HUES48 (cell line): Measurements from ENCODE around the gene FBXO10.

Experiments
- H3K27ac ChIP-seq: one replicate; pipeline ENCODE4 v1.7.0; 2013; ENCODE audit warnings: low read depth, low read length, inconsistent platforms
- H3K27me3 ChIP-seq: 2 replicates; pipeline ENCODE4 v1.6.1; 2013; ENCODE audit warnings: mild to moderate bottlenecking, low read length; ENCODE audit not compliant: control insufficient read depth, insufficient read depth
- H3K36me3 ChIP-seq: 2 replicates; pipeline ENCODE4 v1.6.1; 2013; ENCODE audit warnings: low read length; ENCODE audit not compliant: control insufficient read depth, insufficient read depth
- H3K4me1 ChIP-seq: 2 replicates; pipeline ENCODE4 v1.6.1; 2013; ENCODE audit warnings: mild to moderate bottlenecking, low read length; ENCODE audit not compliant: control insufficient read depth, insufficient read depth
- H3K4me3 ChIP-seq: 2 replicates; pipeline ENCODE4 v1.5.1; 2013; ENCODE audit warnings: mild to moderate bottlenecking, low read depth, low read length
- H3K9ac ChIP-seq: 2 replicates; pipeline ENCODE4 v1.6.1; 2013; ENCODE audit warnings: mild to moderate bottlenecking, low read depth, low read length, moderate library complexity
- H3K9me3 ChIP-seq: 2 replicates; pipeline ENCODE4 v1.6.1; 2013; ENCODE audit warnings: low read length; ENCODE audit not compliant: control insufficient read depth, insufficient read depth

Gene FBXO10

GRCh38 chr9:37565661-37566618, 10.2 kb downstream of the FBXO10 start:
- Histone ChIP-seq H3K4me1 (peaks cover 14% of the 10 kb centered on the region; the same call in 1 of the 2 replicates), H3K9me3 (peaks cover 9% of the 10 kb centered on the region; the same call in 1 of the 2 replicates), H3K4me3 (no peak overlapping the region), H3K9ac (no peak overlapping the region), H3K36me3 (no peaks in the 10 kb centered on the region; the same call in 1 of the 2 replicates), H3K27ac (peak overlapping the region; percentile 44), H3K27me3 (no peaks in the 10 kb centered on the region)

DNA sequence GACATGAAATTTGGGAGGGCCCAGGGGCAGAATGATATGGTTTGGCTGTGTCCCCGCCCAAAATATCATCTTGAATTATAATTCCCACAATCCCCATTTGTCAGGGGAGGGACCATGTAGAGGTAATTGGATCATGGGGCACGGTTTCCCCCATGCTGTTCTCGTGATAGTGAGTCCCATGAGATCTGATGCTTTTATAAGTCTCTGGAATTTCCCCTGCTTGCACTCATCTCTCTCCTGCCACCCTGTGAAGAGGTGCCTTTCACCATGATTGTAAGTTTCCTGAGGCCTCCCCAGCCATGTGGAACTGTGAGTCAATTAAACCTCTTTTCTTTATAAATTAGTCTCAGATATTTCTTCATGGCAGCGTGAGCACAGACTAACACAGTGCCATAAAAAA, 11.3 kb downstream of the FBXO10 start:
- no peak overlapping the region for H3K4me3 ChIP-seq
- H3K9me3 ChIP-seq: peaks cover 9% of the 10 kb centered on the region; the same call in 1 of the 2 replicates
- no peaks in the 10 kb centered on the region for H3K27me3 ChIP-seq
- no peak overlapping the region for H3K27ac ChIP-seq
- peaks cover 15% of the 10 kb centered on the region; the same call in 1 of the 2 replicates for H3K4me1 ChIP-seq
- no peaks in the 10 kb centered on the region; the same call in 1 of the 2 replicates for H3K36me3 ChIP-seq
- H3K9ac ChIP-seq: no peak overlapping the region

DNA sequence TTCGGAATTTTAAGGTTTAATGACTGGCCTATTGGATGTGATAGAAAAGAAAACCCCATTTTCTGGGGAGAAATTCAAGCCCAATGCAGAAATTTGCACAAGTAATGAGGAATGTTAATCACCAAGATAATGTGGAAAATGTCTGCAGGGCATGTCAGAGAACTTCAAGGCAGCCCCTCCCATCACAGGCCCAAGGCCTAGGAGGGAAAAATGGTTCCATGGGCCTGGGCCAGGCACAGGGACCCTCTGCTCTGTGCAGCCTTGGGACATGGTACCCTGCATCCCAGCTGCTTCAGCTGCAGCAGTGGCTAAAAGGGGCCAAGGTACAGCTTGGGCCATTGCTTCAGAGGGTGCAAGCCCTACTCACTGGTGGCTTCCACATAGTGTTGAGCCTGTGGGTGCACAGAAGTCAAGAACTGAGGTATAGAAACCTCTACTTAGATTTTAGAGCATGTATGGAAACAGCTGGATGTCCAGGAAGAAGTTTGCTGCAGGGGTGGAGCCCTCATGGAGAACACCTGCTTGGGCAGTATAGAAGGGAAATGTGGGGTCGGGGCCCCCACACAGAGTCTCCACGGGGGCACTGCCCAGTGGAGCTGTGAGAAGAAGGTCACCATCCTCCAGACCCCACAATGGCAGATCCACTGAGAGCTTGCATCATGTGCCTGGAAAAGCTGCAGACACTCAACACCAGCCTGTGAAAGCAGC, 12.2 kb downstream of the FBXO10 start:
- Histone ChIP-seq H3K9me3 (peaks cover 9% of the 10 kb centered on the region; the same call in 1 of the 2 replicates), H3K36me3 (no peaks in the 10 kb centered on the region; the same call in 1 of the 2 replicates), H3K4me1 (peaks cover 22% of the 10 kb centered on the region), H3K27ac (no peak overlapping the region), H3K4me3 (no peak overlapping the region), H3K27me3 (no peaks in the 10 kb centered on the region), H3K9ac (no peak overlapping the region)

GRCh38 chr9:37562826-37563225, 13.4 kb downstream of the FBXO10 start:
- no peak overlapping the region for H3K4me3 ChIP-seq
- no peak overlapping the region for H3K27ac ChIP-seq
- H3K36me3 ChIP-seq: no peaks in the 10 kb centered on the region; the same call in 1 of the 2 replicates
- H3K9ac ChIP-seq: no peak overlapping the region
- peaks cover 22% of the 10 kb centered on the region for H3K4me1 ChIP-seq
- H3K9me3 ChIP-seq: peaks cover 9% of the 10 kb centered on the region; the same call in 1 of the 2 replicates
- no peaks in the 10 kb centered on the region for H3K27me3 ChIP-seq

- Histone ChIP-seq H3K9ac (no peak overlapping the region), H3K4me1 (peaks cover 20% of the 10 kb centered on the region), H3K27ac (no peak overlapping the region), H3K27me3 (no peaks in the 10 kb centered on the region), H3K4me3 (no peak overlapping the region), H3K9me3 (peaks cover 9% of the 10 kb centered on the region; the same call in 1 of the 2 replicates), H3K36me3 (no peaks in the 10 kb centered on the region; the same call in 1 of the 2 replicates)
These were observed 14.5 kb downstream of the FBXO10 start for GRCh38 chr9:37561682-37562081.

- Histone ChIP-seq H3K9me3 (peaks cover 9% of the 10 kb centered on the region; the same call in 1 of the 2 replicates), H3K27ac (no peak overlapping the region), H3K4me1 (peaks cover 8% of the 10 kb centered on the region), H3K36me3 (no peaks in the 10 kb centered on the region; the same call in 1 of the 2 replicates), H3K27me3 (no peaks in the 10 kb centered on the region), H3K4me3 (no peak overlapping the region), H3K9ac (no peak overlapping the region)
These were observed 16.2 kb downstream of the FBXO10 start for GRCh38 chr9:37559855-37560592.

- H3K4me1 ChIP-seq: peaks cover 8% of the 10 kb centered on the region
- H3K36me3 ChIP-seq: no peaks in the 10 kb centered on the region
- H3K27ac ChIP-seq: no peak overlapping the region
These were observed 17.1 kb downstream of the FBXO10 start for GRCh38 chr9:37559125-37559524.

DNA sequence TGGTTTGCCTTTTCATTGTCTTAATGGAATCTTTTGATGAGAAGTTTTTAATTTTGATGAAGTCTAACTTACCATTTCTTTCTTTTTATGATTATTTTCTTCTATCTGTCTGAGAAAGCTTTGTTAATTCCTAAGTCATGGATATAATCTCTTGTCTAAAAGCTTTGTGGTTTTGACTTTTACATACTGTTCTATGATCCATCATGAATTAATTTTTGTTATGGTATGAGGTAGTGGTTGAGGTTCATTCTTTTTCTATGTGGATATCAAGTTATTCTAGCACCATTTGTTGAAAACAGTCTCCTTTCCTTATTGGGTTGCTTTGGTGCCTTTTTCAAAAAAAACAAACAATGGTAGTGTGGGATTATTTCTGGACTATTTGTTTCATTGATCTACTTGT, 20.4 kb downstream of the FBXO10 start:
- Histone ChIP-seq H3K36me3 (no peaks in the 10 kb centered on the region), H3K9ac (no peak overlapping the region), H3K4me3 (no peak overlapping the region), H3K27ac (no peak overlapping the region), H3K27me3 (no peaks in the 10 kb centered on the region), H3K9me3 (no peaks in the 10 kb centered on the region), H3K4me1 (peaks cover 8% of the 10 kb centered on the region)

More at GRCh38 chr9:37559125-37559524, 17.1 kb downstream of the FBXO10 start:
- Histone ChIP-seq H3K4me3 (no peak overlapping the region), H3K9me3 (peaks cover 5% of the 10 kb centered on the region; the same call in 1 of the 2 replicates), H3K9ac (no peak overlapping the region), H3K27me3 (no peaks in the 10 kb centered on the region)

GRCh38 chr9:37554318-37554717, 21.9 kb downstream of the FBXO10 start:
- H3K27me3 ChIP-seq: no peaks in the 10 kb centered on the region
- H3K4me1 ChIP-seq: peaks cover 4% of the 10 kb centered on the region
- H3K4me3 ChIP-seq: no peak overlapping the region
- no peaks in the 10 kb centered on the region for H3K36me3 ChIP-seq
- no peak overlapping the region for H3K27ac ChIP-seq
- no peak overlapping the region for H3K9ac ChIP-seq
- no peaks in the 10 kb centered on the region for H3K9me3 ChIP-seq

- Histone ChIP-seq H3K4me1 (peaks cover 4% of the 10 kb centered on the region; the same call in 1 of the 2 replicates), H3K27ac (no peak overlapping the region), H3K4me3 (no peak overlapping the region), H3K27me3 (no peaks in the 10 kb centered on the region), H3K9ac (no peak overlapping the region), H3K36me3 (no peaks in the 10 kb centered on the region), H3K9me3 (no peaks in the 10 kb centered on the region)
These were observed 24.3 kb downstream of the FBXO10 start for GRCh38 chr9:37551888-37552287.
